ENCODE measurements around the gene SPIRE2. TPM values are rescaled to one million over a fixed set of nuclear protein-coding genes. Genes with fewer than 3 reads are reported as not detected.
"Not testable (repeated sequence)": the region's sequence is repeated elsewhere in the genome, so short reads cannot be mapped to it uniquely, and the experiment has no call there.

Gene SPIRE2
- total RNA-seq, 1 experiment from 2014 or later = 21.7 TPM

GRCh38 chr16:89831810-89832328 is 3.6 kb downstream of the SPIRE2 start:
- ATAC-seq (no peak), DNase-seq (ENCODE audit: low read depth, low spot score) (no peak)
- BruUV-seq (replicated peaks) = no TSS peak
- Histone ChIP-seq H3K4me1 (ENCODE audit: control insufficient read depth, insufficient read depth, low read length) (peaks cover 13% of the 10 kb centered on the region), H3K4me3 (ENCODE audit: low read depth in 2 of 2, low read length in 2 of 2) (no peak overlapping the region), H3K27ac (ENCODE audit: low read length) (no peak overlapping the region), H3K36me3 (ENCODE audit: control insufficient read depth, insufficient read depth, low read length) (no peaks in the 10 kb centered on the region; the same call in 1 of the 2 replicates), H3K9me3 (ENCODE audit: control insufficient read depth, insufficient read depth, low read depth, low read length) (no peaks in the 10 kb centered on the region), H3K27me3 (ENCODE audit: control insufficient read depth, insufficient read depth, low read length) (no peaks in the 10 kb centered on the region)
- intact Hi-C loops (cut with micrococcal nuclease; ENCODE audit: unreplicated experiment) (no loop called here), in situ Hi-C loops (cut with HindIII; ENCODE audit: low pct_unique_long_range_greater_than_20kb, low sequenced_read_pairs) (no loop called here)
- ChIA-PET POLR2A (no interaction called here), CTCF (no interaction called here)
- no peak for TF ChIP-seq REST (IDR thresholded peaks at IDR 0.05; ENCODE audit: insufficient read depth in 1 of 2, low read depth in 2 of 2, low read length in 1 of 2)

GRCh38 chr16:89833664-89834363 is 5.5 kb downstream of the SPIRE2 start:
- POLR2A ChIA-PET; BruUV-seq (replicated peaks); H3K27ac ChIP-seq (ENCODE audit: low read length); CTCF ChIA-PET; H3K9me3 ChIP-seq (ENCODE audit: control insufficient read depth, insufficient read depth, low read depth, low read length); intact Hi-C loops (cut with micrococcal nuclease; ENCODE audit: unreplicated experiment); H3K36me3 ChIP-seq (ENCODE audit: control insufficient read depth, insufficient read depth, low read length); H3K4me3 ChIP-seq (ENCODE audit: low read depth in 2 of 2, low read length in 2 of 2); H3K27me3 ChIP-seq (ENCODE audit: control insufficient read depth, insufficient read depth, low read length); DNase-seq (ENCODE audit: low read depth, low spot score); in situ Hi-C loops (cut with HindIII; ENCODE audit: low pct_unique_long_range_greater_than_20kb, low sequenced_read_pairs); H3K4me1 ChIP-seq (ENCODE audit: control insufficient read depth, insufficient read depth, low read length); ATAC-seq: not testable (repeated sequence)

GRCh38 chr16:89834813-89835363 is 6.6 kb downstream of the SPIRE2 start:
- BruUV-seq (replicated peaks) = TSS peak; percentile 21

GRCh38 chr16:89836484-89836883 is 8.2 kb downstream of the SPIRE2 start:
- H3K36me3 ChIP-seq (ENCODE audit: control insufficient read depth, insufficient read depth, low read length); intact Hi-C loops (cut with micrococcal nuclease; ENCODE audit: unreplicated experiment); H3K4me3 ChIP-seq (ENCODE audit: low read depth in 2 of 2, low read length in 2 of 2); CTCF ChIA-PET; H3K27me3 ChIP-seq (ENCODE audit: control insufficient read depth, insufficient read depth, low read length); ATAC-seq; H3K4me1 ChIP-seq (ENCODE audit: control insufficient read depth, insufficient read depth, low read length); BruUV-seq (replicated peaks); H3K27ac ChIP-seq (ENCODE audit: low read length); in situ Hi-C loops (cut with HindIII; ENCODE audit: low pct_unique_long_range_greater_than_20kb, low sequenced_read_pairs); POLR2A ChIA-PET; DNase-seq (ENCODE audit: low read depth, low spot score); H3K9me3 ChIP-seq (ENCODE audit: control insufficient read depth, insufficient read depth, low read depth, low read length): not testable (repeated sequence)

More at GRCh38 chr16:89834813-89835363, 6.6 kb downstream of the SPIRE2 start:
- ATAC-seq; H3K4me3 ChIP-seq (ENCODE audit: low read depth in 2 of 2, low read length in 2 of 2); in situ Hi-C loops (cut with HindIII; ENCODE audit: low pct_unique_long_range_greater_than_20kb, low sequenced_read_pairs); H3K27me3 ChIP-seq (ENCODE audit: control insufficient read depth, insufficient read depth, low read length); H3K36me3 ChIP-seq (ENCODE audit: control insufficient read depth, insufficient read depth, low read length); POLR2A ChIA-PET; H3K4me1 ChIP-seq (ENCODE audit: control insufficient read depth, insufficient read depth, low read length); CTCF ChIA-PET; H3K27ac ChIP-seq (ENCODE audit: low read length); intact Hi-C loops (cut with micrococcal nuclease; ENCODE audit: unreplicated experiment); H3K9me3 ChIP-seq (ENCODE audit: control insufficient read depth, insufficient read depth, low read depth, low read length); DNase-seq (ENCODE audit: low read depth, low spot score): not testable (repeated sequence)

All from Panc1 (cell line).